Hepatocyte (in vitro differentiated cells): Measurements from ENCODE around the gene VWF. TPM values are rescaled to one million over a fixed set of nuclear protein-coding genes. Genes with fewer than 3 reads are reported as not detected.

ENCODE experiments used
- DNase-seq: peaks from one replicate; pipeline ENCODE4 v3.0.0-alpha.2; 2016; ENCODE audit warnings: low spot score
- H2AFZ ChIP-seq: fragments of 200-600 bp; sonication (generic); 2 replicates; pipeline ENCODE4 v1.6.0; 2016; ENCODE audit warnings: antibody characterized with exemption, mild to moderate bottlenecking
- H3K27ac ChIP-seq: fragments of 200-600 bp; sonication (generic); 2 replicates; pipeline ENCODE4 v1.5.1; 2016; ENCODE audit warnings: mild to moderate bottlenecking
- H3K27me3 ChIP-seq: fragments of 200-600 bp; sonication (generic); 2 replicates; pipeline ENCODE4 v1.6.1; 2016
- H3K36me3 ChIP-seq: fragments of 200-600 bp; sonication (generic); replicated peaks from 2 replicates; pipeline ENCODE4 v1.5.1; 2016; ENCODE audit warnings: low read depth; ENCODE audit not compliant: insufficient read depth
- H3K4me1 ChIP-seq: fragments of 200-600 bp; sonication (generic); 2 replicates; pipeline ENCODE4 v1.5.1; 2016; ENCODE audit warnings: mild to moderate bottlenecking, moderate library complexity; ENCODE audit not compliant: insufficient read depth
- H3K4me2 ChIP-seq: fragments of 200-600 bp; sonication (generic); 2 replicates; pipeline ENCODE4 v1.6.0; 2016
- H3K4me3 ChIP-seq: fragments of 200-600 bp; sonication (generic); 2 replicates; pipeline ENCODE4 v1.5.1; 2016; ENCODE audit warnings: mild to moderate bottlenecking
- H3K79me2 ChIP-seq: fragments of 200-600 bp; sonication (generic); 2 replicates; pipeline ENCODE4 v1.6.0; 2017; ENCODE audit warnings: mild to moderate bottlenecking
- H3K9me2 ChIP-seq: fragments of 200-600 bp; sonication (generic); replicated peaks from 2 replicates; pipeline ENCODE4 v1.6.0; 2017; ENCODE audit warnings: mild to moderate bottlenecking; ENCODE audit not compliant: insufficient read depth
- H3K9me3 ChIP-seq: fragments of 200-600 bp; sonication (generic); 2 replicates; pipeline ENCODE4 v1.5.1; 2016; ENCODE audit warnings: low read depth, mild to moderate bottlenecking
- H4K20me1 ChIP-seq: fragments of 200-600 bp; sonication (generic); 2 replicates; pipeline ENCODE4 v1.6.0; 2016; ENCODE audit warnings: mild to moderate bottlenecking; ENCODE audit not compliant: insufficient read depth, poor library complexity, severe bottlenecking
- CTCF ChIP-seq: fragments of 200-600 bp; sonication (generic); IDR thresholded peaks from 2 replicates; pipeline ENCODE4 v1.5.1; 2016; ENCODE audit warnings: antibody characterized with exemption, mild to moderate bottlenecking; ENCODE audit not compliant: poor library complexity
- EZH2 ChIP-seq: fragments of 200-600 bp; sonication (generic); IDR thresholded peaks from 2 replicates; pipeline ENCODE4 v1.6.1; 2016; ENCODE audit warnings: antibody characterized with exemption, mild to moderate bottlenecking, borderline replicate concordance
- EZH2phosphoT487 ChIP-seq: fragments of 200-600 bp; sonication (generic); IDR thresholded peaks from one replicate; pipeline ENCODE4 v1.6.1; 2018; ENCODE audit warnings: antibody characterized with exemption, mild to moderate bottlenecking, low read depth, moderate library complexity; ENCODE audit not compliant: unreplicated experiment, severe bottlenecking
- WGBS: methylation state at CpG from one replicate; pipeline ENCODE4 v1.1.6; 2016; ENCODE audit warnings: low lambda C conversion rate; ENCODE audit errors: missing lambda C conversion rate; 5-methylcytosine and 5-hydroxymethylcytosine counted together
- polyA plus RNA-seq: library from polyadenylated mRNA; unstranded; fragments of >200 nt; fragmentation: Nextera tagmentation; extraction: Ambion mirVana; gene quantifications from 2 replicates; pipeline ENCODE4 v1.2.1, GENCODE V29; 2016
- total RNA-seq: library from RNA; depleted of rRNA; stranded (reverse); fragments of >200 nt; gene quantifications from 2 replicates; pipeline ENCODE4 v1.2.3, GENCODE V29; 2014

The VWF gene
- total and polyA plus RNA-seq, 2 experiments from 2014 or later, result 0.20 to 0.77 TPM

DNA sequence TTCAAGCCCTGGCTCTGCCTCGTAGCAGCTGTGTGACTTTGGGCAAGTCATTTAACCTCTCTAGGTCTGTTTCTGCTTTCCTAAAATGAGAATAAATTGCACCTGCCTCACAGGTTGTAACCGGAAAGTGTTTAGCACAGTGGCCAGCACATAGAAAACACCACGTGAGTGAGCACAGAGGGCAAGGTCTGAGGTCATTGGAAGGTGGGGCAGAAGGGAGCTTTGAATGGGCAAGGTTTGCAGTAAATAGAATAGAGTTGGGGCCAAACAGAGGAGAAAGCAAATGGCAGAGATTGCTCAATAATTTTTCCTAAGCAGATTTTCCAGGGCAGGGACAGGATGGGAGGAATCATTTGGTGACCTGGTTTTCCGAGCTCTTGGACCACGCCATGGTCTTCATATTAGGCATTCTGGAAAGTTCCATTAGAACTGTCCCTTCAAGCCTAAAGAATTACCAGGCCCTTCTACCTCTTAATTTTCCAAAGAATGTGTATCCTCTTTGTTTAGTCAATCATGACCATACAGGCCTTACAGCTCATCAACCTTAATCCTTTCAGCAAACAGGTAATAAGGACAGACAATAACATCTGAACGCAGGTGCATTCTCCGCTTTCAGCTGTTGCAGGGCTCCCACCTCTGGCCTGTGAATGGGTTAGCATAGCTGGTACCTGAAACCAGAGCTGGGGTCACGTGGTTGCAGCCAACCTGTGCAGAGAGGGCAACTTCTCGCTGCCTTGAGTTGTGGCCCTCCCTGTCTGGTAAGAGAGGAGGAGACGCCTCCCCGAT, 53.8 kb downstream of the VWF start:
- Histone ChIP-seq H3K27ac (peak overlapping the region; percentile 84), H3K4me2 (no peak overlapping the region), H3K79me2 (no peaks in the 10 kb centered on the region), H3K4me3 (no peak overlapping the region), H3K27me3 (no peaks in the 10 kb centered on the region), H3K9me3 (no peaks in the 10 kb centered on the region), H4K20me1 (no peaks in the 10 kb centered on the region), H2AFZ (no peak overlapping the region), H3K9me2 (no peaks in the 10 kb centered on the region), H3K36me3 (no peaks in the 10 kb centered on the region), H3K4me1 (peaks cover 4% of the 10 kb centered on the region)
- peak; percentile 67 for DNase-seq
- WGBS, result 68% methylated on average over 11 of the region's 11 CpGs
- no peak for TF ChIP-seq EZH2
- TF ChIP-seq CTCF, result no peak
- no peak for TF ChIP-seq EZH2phosphoT487

- TF ChIP-seq EZH2phosphoT487 (no peak), EZH2 (no peak), CTCF (no peak)
- DNase-seq, result no peak
- H3K36me3 ChIP-seq, result no peaks in the 10 kb centered on the region
- peak overlapping the region; percentile 84 for H3K27ac ChIP-seq
- H3K79me2 ChIP-seq, result no peaks in the 10 kb centered on the region
- no peak overlapping the region for H3K4me2 ChIP-seq
- WGBS, result 71% methylated on average over 8 of the region's 8 CpGs
- peaks cover 4% of the 10 kb centered on the region for H3K4me1 ChIP-seq
- H3K4me3 ChIP-seq, result no peak overlapping the region
- no peaks in the 10 kb centered on the region for H3K9me3 ChIP-seq
- no peaks in the 10 kb centered on the region for H3K27me3 ChIP-seq
- no peaks in the 10 kb centered on the region for H3K9me2 ChIP-seq
- H2AFZ ChIP-seq, result no peak overlapping the region
- no peaks in the 10 kb centered on the region for H4K20me1 ChIP-seq
Measured at GRCh38 chr12:6069437-6070093, 54.9 kb downstream of the VWF start.

DNA sequence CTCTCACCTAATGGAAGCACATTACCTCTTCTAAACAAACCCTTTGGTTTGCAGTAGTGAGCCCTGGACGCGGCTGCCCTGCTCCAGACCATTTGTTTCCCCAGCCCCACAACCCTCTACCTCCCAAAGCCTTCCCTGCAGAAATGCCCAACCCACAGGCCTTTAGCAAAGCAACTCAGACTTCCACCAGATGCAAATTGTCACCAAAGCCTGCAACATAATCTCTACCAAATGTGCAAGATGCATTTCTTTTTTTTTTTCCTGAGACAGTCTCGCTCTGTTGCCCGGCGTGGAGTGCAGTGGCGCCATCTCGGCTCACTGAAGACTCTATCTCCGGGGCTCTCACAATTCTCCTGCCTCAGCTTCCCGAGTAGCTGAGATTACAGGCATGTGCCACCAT, 56.2 kb downstream of the VWF start:
- Histone ChIP-seq H3K4me1 (peaks cover 4% of the 10 kb centered on the region), H2AFZ (no peak overlapping the region), H3K27ac (no peak overlapping the region), H3K79me2 (no peaks in the 10 kb centered on the region), H3K27me3 (no peaks in the 10 kb centered on the region), H3K9me3 (no peaks in the 10 kb centered on the region), H3K36me3 (no peaks in the 10 kb centered on the region), H3K4me3 (no peak overlapping the region), H3K9me2 (no peaks in the 10 kb centered on the region), H3K4me2 (no peak overlapping the region), H4K20me1 (no peaks in the 10 kb centered on the region)
- TF ChIP-seq CTCF, result no peak
- 80% methylated on average over 9 of the region's 9 CpGs for WGBS
- no peak for DNase-seq
